Neuronal stem cell (in vitro differentiated cells): ENCODE data around the gene MYH14.

ENCODE experiments used
- DNase-seq: peaks from one replicate; pipeline ENCODE4 v3.0.0-alpha.2; 2013; ENCODE audit warnings: low spot score
- H2AFZ ChIP-seq: one replicate; pipeline ENCODE4 v1.6.1; 2013; ENCODE audit warnings: mild to moderate bottlenecking, low read length, inconsistent platforms
- H2AK5ac ChIP-seq: 2 replicates; pipeline ENCODE4 v1.6.1; 2013; ENCODE audit warnings: low read depth, mild to moderate bottlenecking, inconsistent platforms, low read length, moderate library complexity, mixed read lengths
- H2BK120ac ChIP-seq: 2 replicates; pipeline ENCODE4 v1.6.1; 2013; ENCODE audit warnings: low read depth, mild to moderate bottlenecking, inconsistent platforms, low read length, moderate library complexity, mixed read lengths
- H2BK12ac ChIP-seq: one replicate; pipeline ENCODE4 v1.6.1; 2013; ENCODE audit warnings: low read length, inconsistent platforms
- H2BK15ac ChIP-seq: 2 replicates; pipeline ENCODE4 v1.6.1; 2013; ENCODE audit warnings: mild to moderate bottlenecking, low read length, inconsistent platforms, mixed read lengths
- H2BK5ac ChIP-seq: one replicate; pipeline ENCODE4 v1.6.1; 2013; ENCODE audit warnings: inconsistent platforms, mild to moderate bottlenecking, low read length, moderate library complexity
- H3K14ac ChIP-seq: one replicate; pipeline ENCODE4 v1.6.1; 2013; ENCODE audit warnings: low read length, inconsistent platforms
- H3K18ac ChIP-seq: 2 replicates; pipeline ENCODE4 v1.6.1; 2013; ENCODE audit warnings: low read length, inconsistent platforms
- H3K23ac ChIP-seq: 2 replicates; pipeline ENCODE4 v1.6.1; 2013; ENCODE audit warnings: low read depth, mild to moderate bottlenecking, mixed read lengths, low read length, inconsistent platforms; ENCODE audit not compliant: poor library complexity
- H3K27ac ChIP-seq: replicated peaks from 3 replicates; pipeline ENCODE4 v1.5.1; 2013; ENCODE audit warnings: low read length, inconsistent platforms
- H3K27me3 ChIP-seq, 3 experiments: 2 replicates each; pipeline ENCODE4 v1.6.1; 2013; ENCODE audit warnings: low read length in 3 of 3, mild to moderate bottlenecking in 2 of 3, inconsistent platforms in 1 of 3, low read depth in 1 of 3, mixed read lengths in 1 of 3, moderate library complexity in 1 of 3; ENCODE audit not compliant: control insufficient read depth in 3 of 3, insufficient read depth in 3 of 3
- H3K36me3 ChIP-seq, 2 donors: replicated peaks in 1 of 2; 2 replicates each; pipeline ENCODE4 v1.6.1; 2013; ENCODE audit warnings: low read length in 2 of 2; ENCODE audit not compliant: control insufficient read depth in 2 of 2, insufficient read depth in 2 of 2
- H3K4ac ChIP-seq: 2 replicates; pipeline ENCODE4 v1.6.1; 2013; ENCODE audit warnings: inconsistent platforms, mild to moderate bottlenecking, low read length, moderate library complexity
- H3K4me1 ChIP-seq, 2 donors: 1 replicate in 1 of 2; 2 replicates in 1 of 2; pipeline ENCODE4 v1.6.1; 2013; ENCODE audit warnings: low read length in 2 of 2, low read depth in 1 of 2; ENCODE audit not compliant: control insufficient read depth in 2 of 2, insufficient read depth in 1 of 2
- H3K4me2 ChIP-seq: one replicate; pipeline ENCODE4 v1.6.1; 2013; ENCODE audit warnings: mild to moderate bottlenecking, low read length, inconsistent platforms; ENCODE audit not compliant: insufficient read depth, poor library complexity, severe bottlenecking
- H3K4me3 ChIP-seq, 2 donors: 2 replicates each; pipeline ENCODE4 v1.5.1; 2013; ENCODE audit warnings: low read length in 2 of 2, mild to moderate bottlenecking in 2 of 2, inconsistent platforms in 1 of 2, moderate library complexity in 1 of 2
- H3K79me1 ChIP-seq: one replicate; pipeline ENCODE4 v1.6.1; 2013; ENCODE audit warnings: low read depth, mild to moderate bottlenecking, inconsistent platforms, low read length, moderate library complexity
- H3K9ac ChIP-seq: one replicate; pipeline ENCODE4 v1.6.1; 2013; ENCODE audit warnings: mild to moderate bottlenecking, low read depth, low read length, inconsistent platforms; ENCODE audit not compliant: poor library complexity
- H3K9me3 ChIP-seq, 2 donors: replicated peaks in 1 of 2; 2 replicates each; pipeline versions ENCODE3 to v1.6.1; 2013; ENCODE audit warnings: low read length in 2 of 2, mild to moderate bottlenecking in 2 of 2, inconsistent platforms in 1 of 2, low read depth in 1 of 2, mixed read lengths in 1 of 2, moderate library complexity in 1 of 2; ENCODE audit not compliant: control insufficient read depth in 2 of 2, insufficient read depth in 1 of 2
- H4K8ac ChIP-seq: one replicate; pipeline ENCODE4 v1.6.1; 2013; ENCODE audit warnings: low read depth, mild to moderate bottlenecking, inconsistent platforms, low read length, moderate library complexity
- H4K91ac ChIP-seq: one replicate; pipeline ENCODE4 v1.6.1; 2013; ENCODE audit warnings: low read length, low read depth, mild to moderate bottlenecking, inconsistent platforms; ENCODE audit not compliant: poor library complexity
- WGBS, 2 donors: extraction: QIAGEN DNeasy Blood & Tissue Kit; methylation state at CpG; one replicate each; pipeline ENCODE4 v1.1.7; 2013; ENCODE audit warnings: missing lambda C conversion rate in 2 of 2, mixed read lengths in 1 of 2; ENCODE audit not compliant: insufficient read length in 2 of 2, insufficient replicate concordance in 1 of 2; ENCODE audit errors: extremely low coverage in 2 of 2; 5-methylcytosine and 5-hydroxymethylcytosine counted together

Gene MYH14

DNA sequence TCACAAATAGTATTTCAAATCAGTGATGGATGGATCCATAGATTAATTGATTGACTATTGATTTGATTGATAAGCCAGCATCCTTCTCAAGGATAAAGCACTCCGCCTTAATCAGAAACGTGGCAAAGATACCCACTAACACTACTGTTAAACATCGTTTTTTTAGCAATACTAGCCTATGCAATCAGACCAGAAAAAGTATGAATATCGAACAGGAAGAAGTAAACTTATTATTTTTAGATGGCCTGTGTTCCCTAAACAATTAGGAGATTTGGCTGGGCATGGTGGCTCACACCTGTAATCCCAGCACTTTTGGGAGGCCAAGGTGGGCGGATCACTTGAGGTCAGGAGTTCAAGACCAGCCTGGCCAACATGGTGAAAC, 49.5 kb downstream of the MYH14 start:
- Histone ChIP-seq H3K4ac (no peak overlapping the region), H2BK12ac (no peak overlapping the region), H3K23ac (no peak overlapping the region), H2BK15ac (no peak overlapping the region), H3K9ac (no peak overlapping the region), H3K4me2 (no peak overlapping the region), H3K4me3 (no peak overlapping the region), H3K27me3 (no peaks in the 10 kb centered on the region), H3K27ac (no peak overlapping the region), H3K9me3 (peaks cover 10 to 13% of the 10 kb centered on the region in 2 donors), H3K14ac (no peak overlapping the region), H3K4me1 (no peaks in the 10 kb centered on the region), H2AK5ac (no peak overlapping the region), H4K91ac (no peak overlapping the region), H3K79me1 (no peaks in the 10 kb centered on the region), H2BK120ac (no peak overlapping the region), H3K18ac (no peak overlapping the region), H2AFZ (no peak overlapping the region), H3K36me3 (peaks cover 0 to 2% of the 10 kb centered on the region in 2 donors), H4K8ac (no peak overlapping the region), H2BK5ac (no peak overlapping the region)
- no CpG with 5 or more reads among the region's 5 CpGs for WGBS, 2 donors
- no peak for DNase-seq

DNA sequence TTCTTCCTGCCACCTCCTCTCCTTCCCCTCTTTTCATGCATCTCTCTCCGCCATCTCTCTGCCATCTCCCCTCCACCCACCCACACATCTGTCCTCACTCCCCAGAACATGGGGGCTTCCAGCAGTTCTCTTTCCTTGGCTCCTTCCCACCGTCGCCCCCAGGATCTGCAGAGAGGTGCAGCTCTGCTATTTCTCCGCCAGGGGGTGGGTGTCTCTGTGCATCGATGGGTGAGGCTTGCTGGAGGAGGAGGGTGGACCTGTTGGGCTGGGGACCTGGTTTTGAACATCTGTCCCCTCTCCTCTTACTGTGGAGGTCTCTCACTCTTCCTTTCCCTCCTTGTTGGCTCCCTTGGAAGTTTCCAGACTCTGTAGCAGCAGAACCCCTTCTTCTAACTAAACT, 51.7 kb downstream of the MYH14 start:
- Histone ChIP-seq H2BK15ac (no peak overlapping the region), H2BK120ac (no peak overlapping the region), H3K36me3 (peaks cover 0 to 2% of the 10 kb centered on the region in 2 donors), H3K9me3 (peaks cover 10 to 13% of the 10 kb centered on the region in 2 donors), H3K4me1 (no peaks in the 10 kb centered on the region), H3K4ac (no peak overlapping the region), H4K91ac (no peak overlapping the region), H2AK5ac (no peak overlapping the region), H3K27me3 (no peaks in the 10 kb centered on the region), H3K27ac (no peak overlapping the region), H2AFZ (no peak overlapping the region), H2BK5ac (no peak overlapping the region), H3K79me1 (no peaks in the 10 kb centered on the region), H3K4me2 (no peak overlapping the region), H4K8ac (no peak overlapping the region), H3K4me3 (no peak overlapping the region), H2BK12ac (no peak overlapping the region), H3K23ac (no peak overlapping the region), H3K14ac (no peak overlapping the region), H3K9ac (no peak overlapping the region), H3K18ac (no peak overlapping the region)
- DNase-seq, result no peak
- WGBS, 2 donors, result no CpG with 5 or more reads among the region's 5 CpGs

DNA sequence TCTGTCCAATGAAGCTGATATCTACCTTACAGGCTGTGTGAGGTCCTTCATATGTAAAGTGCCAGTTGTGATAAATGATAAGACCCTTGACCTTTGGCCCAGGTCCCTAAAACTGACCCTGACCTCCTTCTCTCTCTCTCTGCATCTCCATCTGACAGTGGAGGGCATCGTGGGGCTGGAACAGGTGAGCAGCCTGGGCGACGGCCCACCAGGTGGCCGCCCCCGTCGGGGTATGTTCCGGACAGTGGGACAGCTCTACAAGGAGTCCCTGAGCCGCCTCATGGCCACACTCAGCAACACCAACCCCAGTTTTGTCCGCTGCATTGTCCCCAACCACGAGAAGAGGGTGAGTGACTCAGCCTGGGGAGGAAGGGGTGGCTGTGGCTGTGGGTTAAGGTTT, 53.7 kb downstream of the MYH14 start:
- Histone ChIP-seq H3K14ac (no peak overlapping the region), H3K9ac (no peak overlapping the region), H4K8ac (no peak overlapping the region), H2BK12ac (no peak overlapping the region), H2AK5ac (no peak overlapping the region), H3K23ac (no peak overlapping the region), H3K27me3 (no peaks in the 10 kb centered on the region), H3K4me3 (no peak overlapping the region), H3K4me2 (no peak overlapping the region), H3K27ac (no peak overlapping the region), H3K79me1 (no peaks in the 10 kb centered on the region), H3K9me3 (peaks cover 10 to 11% of the 10 kb centered on the region in 2 donors), H2AFZ (no peak overlapping the region), H3K4ac (no peak overlapping the region), H4K91ac (no peak overlapping the region), H3K36me3 (peaks cover 0 to 5% of the 10 kb centered on the region in 2 donors), H2BK5ac (no peak overlapping the region), H2BK15ac (no peak overlapping the region), H3K4me1 (no peaks in the 10 kb centered on the region), H2BK120ac (no peak overlapping the region), H3K18ac (peak overlapping the region; percentile 34)
- WGBS, 2 donors, result no CpG with 5 or more reads among the region's 10 CpGs
- no peak for DNase-seq

DNA sequence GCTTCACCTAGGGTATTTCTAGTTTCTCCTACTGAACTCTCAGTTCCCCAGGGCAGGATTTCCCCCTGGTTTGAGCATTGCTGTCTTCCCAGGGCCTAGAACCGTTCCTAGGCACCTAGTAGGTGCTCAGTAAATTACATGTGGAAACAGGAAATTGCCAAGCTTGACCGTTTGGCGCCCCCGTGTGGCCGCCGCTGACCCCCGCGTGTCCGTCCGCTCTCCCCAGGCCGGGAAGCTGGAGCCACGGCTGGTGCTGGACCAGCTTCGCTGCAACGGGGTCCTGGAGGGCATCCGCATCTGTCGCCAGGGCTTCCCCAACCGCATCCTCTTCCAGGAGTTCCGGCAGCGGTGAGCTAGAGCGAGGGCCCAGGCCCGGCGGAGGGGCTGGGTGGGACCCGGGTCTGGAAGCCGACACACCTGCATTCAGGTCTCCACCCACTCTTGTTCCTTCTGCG, 55.5 kb downstream of the MYH14 start:
- no peak overlapping the region for H3K23ac ChIP-seq
- H3K27me3 ChIP-seq, result no peaks in the 10 kb centered on the region
- no peaks in the 10 kb centered on the region for H3K79me1 ChIP-seq
- no peak overlapping the region for H2BK5ac ChIP-seq
- H3K4me2 ChIP-seq, result no peak overlapping the region
- H4K8ac ChIP-seq, result no peak overlapping the region
- no peak overlapping the region for H2AK5ac ChIP-seq
- H3K9ac ChIP-seq, result no peak overlapping the region
- H3K36me3 ChIP-seq, result peaks cover 0 to 3% of the 10 kb centered on the region in 2 donors
- H2BK12ac ChIP-seq, result no peak overlapping the region
- H3K14ac ChIP-seq, result no peak overlapping the region
- no peak overlapping the region for H3K4ac ChIP-seq
- no peak overlapping the region for H2BK120ac ChIP-seq
- no peak overlapping the region for H2BK15ac ChIP-seq
- no peak overlapping the region for H3K18ac ChIP-seq
- no peak overlapping the region for H3K4me3 ChIP-seq
- no peak overlapping the region for H2AFZ ChIP-seq
- no peak for DNase-seq
- peaks cover 0 to 2% of the 10 kb centered on the region in 2 donors for H3K9me3 ChIP-seq
- no peaks in the 10 kb centered on the region for H3K4me1 ChIP-seq
- WGBS, 2 donors, result no CpG with 5 or more reads among the region's 25 CpGs
- H4K91ac ChIP-seq, result no peak overlapping the region
- no peak overlapping the region for H3K27ac ChIP-seq
